ENCODE measurements around the gene FZD1.

Gene FZD1

DNA sequence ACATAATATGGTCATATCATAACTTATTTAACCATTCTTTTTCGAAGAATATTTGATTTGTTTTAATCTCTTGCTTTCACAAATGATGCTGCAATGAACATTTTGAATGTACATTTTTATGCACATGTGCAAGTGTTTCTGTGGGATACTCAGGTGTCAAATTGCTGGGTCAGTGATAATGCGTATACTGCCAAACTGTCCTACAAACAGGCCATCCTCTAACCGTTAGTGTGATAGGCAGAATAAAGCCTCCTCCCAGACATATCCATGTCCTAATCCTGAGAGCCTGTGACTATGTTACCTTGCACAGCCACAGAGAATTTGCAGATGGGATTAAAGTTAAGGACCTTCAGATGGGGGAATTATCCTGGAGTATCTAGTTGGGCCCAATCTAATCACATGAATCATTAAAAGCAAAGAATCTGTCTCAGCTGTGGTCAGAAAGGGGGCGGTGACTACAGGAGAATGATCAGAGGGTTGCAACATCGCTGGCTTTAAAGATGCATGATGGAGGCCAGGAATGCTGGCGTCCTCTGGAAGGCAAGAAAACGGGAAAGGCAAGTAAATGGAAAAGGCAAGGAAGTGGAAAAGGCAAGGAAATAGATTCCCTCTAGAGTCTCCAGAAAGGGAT, 46.7 kb downstream of the FZD1 start:
- TF ChIP-seq, protein P1, sequence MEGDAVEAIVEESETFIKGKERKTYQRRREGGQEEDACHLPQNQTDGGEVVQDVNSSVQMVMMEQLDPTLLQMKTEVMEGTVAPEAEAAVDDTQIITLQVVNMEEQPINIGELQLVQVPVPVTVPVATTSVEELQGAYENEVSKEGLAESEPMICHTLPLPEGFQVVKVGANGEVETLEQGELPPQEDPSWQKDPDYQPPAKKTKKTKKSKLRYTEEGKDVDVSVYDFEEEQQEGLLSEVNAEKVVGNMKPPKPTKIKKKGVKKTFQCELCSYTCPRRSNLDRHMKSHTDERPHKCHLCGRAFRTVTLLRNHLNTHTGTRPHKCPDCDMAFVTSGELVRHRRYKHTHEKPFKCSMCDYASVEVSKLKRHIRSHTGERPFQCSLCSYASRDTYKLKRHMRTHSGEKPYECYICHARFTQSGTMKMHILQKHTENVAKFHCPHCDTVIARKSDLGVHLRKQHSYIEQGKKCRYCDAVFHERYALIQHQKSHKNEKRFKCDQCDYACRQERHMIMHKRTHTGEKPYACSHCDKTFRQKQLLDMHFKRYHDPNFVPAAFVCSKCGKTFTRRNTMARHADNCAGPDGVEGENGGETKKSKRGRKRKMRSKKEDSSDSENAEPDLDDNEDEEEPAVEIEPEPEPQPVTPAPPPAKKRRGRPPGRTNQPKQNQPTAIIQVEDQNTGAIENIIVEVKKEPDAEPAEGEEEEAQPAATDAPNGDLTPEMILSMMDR (IDR thresholded peaks at IDR 0.05; ENCODE audit: insufficient read depth, missing control alignments) = no peak
- FAIRE-seq = peak; percentile 94
- no peak for DNase-seq (ENCODE audit: insufficient read length, low spot score)

DNA sequence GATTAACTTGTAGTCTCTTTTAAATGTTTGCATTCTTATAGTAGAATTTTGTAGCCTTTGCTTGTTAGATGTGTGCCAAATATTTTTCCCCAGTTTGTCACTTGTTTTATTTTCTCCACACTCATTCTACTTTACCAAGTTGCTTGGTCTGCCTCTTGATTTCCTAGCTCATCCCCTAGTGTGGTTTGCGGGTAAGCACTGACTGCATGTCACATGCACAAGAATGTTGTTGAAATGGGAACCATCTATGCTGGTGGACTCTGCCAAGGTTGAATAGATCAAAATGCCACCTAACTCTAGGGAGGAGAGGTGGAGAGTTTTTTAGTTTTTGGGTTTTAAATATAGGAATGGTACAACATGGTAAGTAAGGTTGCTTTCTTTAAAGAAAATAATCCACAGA, 47.6 kb downstream of the FZD1 start:
- DNase-seq (ENCODE audit: insufficient read length, low spot score) (no peak), FAIRE-seq (no peak)
- TF ChIP-seq, protein P1 (IDR thresholded peaks at IDR 0.05; ENCODE audit: insufficient read depth, missing control alignments) = no peak

DNA sequence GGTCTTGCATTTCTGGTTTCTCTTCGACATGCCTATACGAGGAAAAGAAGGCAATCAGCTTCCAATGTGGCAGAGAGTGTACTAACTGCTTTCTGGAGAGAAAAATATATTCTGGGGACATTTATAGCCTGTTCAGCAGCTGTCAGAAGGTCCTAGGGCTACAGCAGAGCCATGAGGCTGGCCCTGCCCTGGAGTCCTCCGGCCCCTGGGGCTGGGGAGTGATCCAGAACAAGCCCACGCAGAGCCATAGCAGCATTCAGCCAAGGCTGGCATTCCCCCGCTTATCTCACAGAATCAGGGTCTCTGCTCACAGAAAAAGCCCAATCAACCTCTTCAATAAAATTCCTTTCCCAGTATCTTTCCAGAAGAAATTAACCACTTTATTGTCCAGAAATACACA, 48.9 kb downstream of the FZD1 start:
- TF ChIP-seq, protein P1 (IDR thresholded peaks at IDR 0.05; ENCODE audit: insufficient read depth, missing control alignments) = no peak
- DNase-seq (ENCODE audit: insufficient read length, low spot score) = no peak
- FAIRE-seq = no peak

DNA sequence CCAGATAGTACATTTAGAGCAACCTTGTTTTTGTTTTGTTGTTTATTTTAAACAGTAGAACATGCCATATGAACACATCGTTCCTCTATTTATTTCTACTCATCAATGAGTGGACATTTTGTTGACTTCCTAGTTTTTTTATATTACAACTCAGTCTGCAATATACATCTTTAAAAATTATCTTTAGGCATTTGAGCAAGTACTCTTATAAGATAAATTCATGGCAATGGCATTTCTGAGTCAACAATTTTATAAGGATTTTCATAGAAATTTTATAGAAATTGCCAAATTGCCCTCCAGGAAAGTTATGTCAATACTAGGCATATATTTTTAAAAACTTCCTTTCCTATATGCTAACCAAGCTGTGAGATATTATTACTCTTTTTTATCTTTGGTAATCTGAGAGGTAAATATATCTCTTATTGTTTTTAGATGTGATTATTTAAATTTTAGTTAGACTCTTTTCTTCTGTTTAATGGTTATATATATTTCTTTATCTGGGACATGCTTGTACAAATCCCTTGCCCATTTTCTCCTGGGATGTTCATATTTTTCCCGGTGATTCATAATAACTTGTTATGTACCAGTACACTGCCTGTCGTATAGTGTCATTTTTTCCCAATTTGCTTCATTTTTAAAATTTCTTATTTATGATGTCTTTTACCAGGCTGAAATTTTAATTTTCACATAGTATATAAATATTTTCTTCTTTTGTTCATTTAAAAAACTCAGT, 50.5 kb downstream of the FZD1 start:
- FAIRE-seq = no peak
- no peak for DNase-seq (ENCODE audit: insufficient read length, low spot score)
- TF ChIP-seq, protein P1 (IDR thresholded peaks at IDR 0.05; ENCODE audit: insufficient read depth, missing control alignments) = no peak

DNA sequence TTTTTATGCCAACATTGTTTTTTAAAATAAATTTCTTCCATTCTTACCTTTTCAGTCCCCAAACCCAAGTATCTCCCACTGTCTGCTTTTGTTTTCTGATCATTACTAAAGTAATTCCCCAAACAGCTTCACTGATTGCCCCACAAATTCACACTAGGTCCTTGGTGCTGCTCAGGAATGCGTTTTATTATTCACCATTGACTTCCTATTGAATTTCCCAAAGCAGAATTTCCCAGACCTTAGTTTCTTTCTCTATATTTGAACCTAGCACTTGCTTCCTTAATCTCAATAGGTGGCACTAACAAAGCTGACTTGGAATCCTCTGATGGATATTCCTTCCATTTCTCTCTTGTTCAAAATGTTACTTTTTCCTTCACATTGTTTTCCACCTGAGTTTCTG, 52.2 kb downstream of the FZD1 start:
- TF ChIP-seq, protein P1 (IDR thresholded peaks at IDR 0.05; ENCODE audit: insufficient read depth, missing control alignments) = no peak
- peak; percentile 21 for FAIRE-seq
- no peak for DNase-seq (ENCODE audit: insufficient read length, low spot score)

DNA sequence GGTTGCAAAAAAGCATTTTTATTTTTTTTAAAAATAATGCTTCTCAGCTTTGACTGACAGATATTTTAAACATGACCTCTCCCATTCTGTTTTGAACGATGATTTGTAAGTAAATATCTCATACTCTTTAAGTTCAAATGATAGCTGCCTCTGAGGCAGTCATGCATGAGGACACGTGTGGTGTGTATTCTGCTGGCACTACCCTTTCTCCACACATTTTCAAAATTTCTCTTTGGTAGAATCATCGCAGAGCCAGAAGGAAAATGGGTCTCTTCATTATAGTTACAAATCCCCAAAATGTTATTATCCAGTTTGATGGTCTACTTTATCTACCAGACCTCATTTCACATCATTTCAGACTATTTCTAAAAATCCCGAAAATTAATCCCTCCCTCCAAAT, 55.1 kb downstream of the FZD1 start:
- FAIRE-seq (no peak), DNase-seq (ENCODE audit: insufficient read length, low spot score) (no peak)
- TF ChIP-seq, protein P1 (IDR thresholded peaks at IDR 0.05; ENCODE audit: insufficient read depth, missing control alignments) = no peak
